HG03457 (cell line): ENCODE results near the gene DIPK1C.

Source experiments
- ATAC-seq: cut with Tn5 transposase; IDR thresholded peaks from one replicate; pipeline ENCODE4 v1.9.1; 2021; ENCODE audit warnings: moderate number of reproducible peaks; ENCODE audit not compliant: unreplicated experiment

DIPK1C gene

GRCh38 chr18:74486119-74486849 lies 29.2 kb upstream of the DIPK1C start:
- no peak for ATAC-seq

- ATAC-seq, result no peak
These were observed 25.6 kb upstream of the DIPK1C start for GRCh38 chr18:74482697-74483096.

GRCh38 chr18:74480149-74480651 lies 23.1 kb upstream of the DIPK1C start:
- ATAC-seq, result no peak

GRCh38 chr18:74479486-74480148 lies 22.5 kb upstream of the DIPK1C start:
- ATAC-seq, result no peak

- ATAC-seq, result no peak
These were observed 21.8 kb upstream of the DIPK1C start for GRCh38 chr18:74478880-74479279.

GRCh38 chr18:74478316-74478715 lies 21.2 kb upstream of the DIPK1C start:
- ATAC-seq, result no peak

DNA sequence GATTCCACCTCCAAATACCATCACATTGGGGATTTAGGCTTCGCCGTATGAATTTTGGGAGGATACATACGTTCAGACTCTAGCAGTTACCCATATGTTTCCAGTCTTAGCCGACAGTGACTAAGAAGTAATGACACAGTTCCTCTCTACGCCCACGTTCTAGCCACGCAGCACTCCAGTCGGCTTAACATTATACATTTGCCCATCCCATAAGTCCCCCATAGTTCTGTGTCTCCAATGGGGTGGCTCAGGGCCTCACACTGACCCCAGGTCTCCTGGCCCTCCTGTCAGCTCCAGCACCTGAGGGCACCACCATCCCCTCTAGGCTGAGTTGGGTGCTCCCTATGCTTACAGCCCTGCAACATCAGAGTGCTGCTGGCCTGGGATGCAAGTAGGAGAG lies 20.7 kb upstream of the DIPK1C start:
- no peak for ATAC-seq

DNA sequence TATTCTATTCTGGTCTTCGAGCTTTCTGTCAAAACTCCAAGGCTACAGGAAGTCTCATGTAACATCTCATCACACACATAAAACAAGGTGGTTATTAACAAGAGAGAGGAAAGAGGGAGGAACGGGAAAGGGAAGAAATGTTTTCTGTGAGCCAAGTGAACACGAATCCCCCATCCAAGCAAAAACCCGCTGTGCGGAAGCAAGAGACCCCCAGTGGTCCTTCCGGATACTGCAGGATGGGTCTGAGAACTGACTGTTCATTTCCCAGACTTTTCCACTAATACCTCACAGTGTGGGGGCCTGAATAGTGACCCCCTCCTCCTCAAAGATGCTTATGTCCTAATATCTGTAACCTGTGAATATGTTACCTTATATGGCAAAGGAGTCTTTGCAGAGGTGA lies 19.0 kb upstream of the DIPK1C start:
- ATAC-seq, result no peak

- no peak for ATAC-seq
These were observed 17.0 kb upstream of the DIPK1C start for GRCh38 chr18:74473976-74474640.

- ATAC-seq, result no peak
These were observed 15.2 kb upstream of the DIPK1C start for GRCh38 chr18:74472312-74472711.

GRCh38 chr18:74468547-74469061 lies 11.5 kb upstream of the DIPK1C start:
- no peak for ATAC-seq

GRCh38 chr18:74465775-74466174 lies 8.7 kb upstream of the DIPK1C start:
- no peak for ATAC-seq

DNA sequence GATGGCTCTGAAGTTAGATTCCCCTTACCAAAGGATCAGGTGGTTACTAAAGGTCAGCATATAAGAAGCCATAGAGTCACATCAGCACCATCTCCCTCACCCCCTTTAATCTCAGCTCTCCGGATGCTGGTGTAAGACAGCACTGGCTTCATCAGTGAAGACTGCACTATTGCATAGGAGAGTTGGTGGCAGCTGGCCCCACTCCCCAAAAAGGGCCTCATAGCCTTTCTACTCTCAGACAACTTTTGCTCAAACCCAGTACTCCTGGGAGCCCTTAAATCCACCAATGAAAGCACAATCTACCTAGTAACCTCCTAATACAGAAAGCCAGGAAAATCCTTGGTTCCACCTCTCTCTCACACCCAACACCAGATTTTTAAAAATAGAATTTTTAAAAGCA lies 6.9 kb upstream of the DIPK1C start:
- ATAC-seq, result no peak

GRCh38 chr18:74463254-74463653 lies 6.1 kb upstream of the DIPK1C start:
- ATAC-seq, result no peak

- ATAC-seq, result no peak
These were observed 3.7 kb upstream of the DIPK1C start for GRCh38 chr18:74460825-74461224.

- ATAC-seq, result no peak
These were observed 2.8 kb upstream of the DIPK1C start for GRCh38 chr18:74459889-74460288.

DNA sequence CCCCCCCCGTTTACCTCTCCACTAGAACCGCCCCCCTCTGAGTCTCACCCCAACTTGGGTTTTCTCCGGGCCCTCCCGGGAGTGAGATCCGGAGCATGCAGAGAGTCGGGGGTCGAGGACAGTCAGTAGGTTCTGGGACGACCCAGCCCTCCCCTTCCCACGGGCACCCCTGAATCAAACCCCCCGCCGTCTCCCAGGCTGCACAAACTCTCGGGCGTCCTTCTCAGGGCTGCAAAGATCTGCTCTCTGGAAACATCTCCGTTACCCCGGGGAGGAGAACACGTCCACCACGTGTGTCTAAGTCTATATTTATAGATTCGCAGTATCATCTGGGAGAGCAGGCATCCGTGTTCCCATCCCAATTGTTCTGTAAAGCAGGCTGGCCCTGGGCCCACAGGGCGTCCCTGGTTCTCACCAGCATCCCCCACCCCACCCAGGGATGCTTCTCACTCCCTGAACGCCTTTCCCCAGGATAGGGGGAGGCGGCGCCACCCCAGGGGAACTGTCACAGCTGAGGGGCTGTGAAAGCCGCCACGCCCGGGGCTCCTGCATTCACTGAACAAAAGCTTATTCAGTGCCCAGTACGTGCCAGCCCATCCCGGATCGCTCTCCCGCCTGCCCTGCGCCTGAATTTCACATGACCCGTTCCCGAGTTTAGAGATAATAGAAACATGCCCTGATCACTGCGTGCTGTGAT lies 765 bp upstream of the DIPK1C start:
- ATAC-seq, result no peak

- ATAC-seq, result no peak
These were observed 612 bp downstream of the DIPK1C start for GRCh38 chr18:74456349-74457042.

DNA sequence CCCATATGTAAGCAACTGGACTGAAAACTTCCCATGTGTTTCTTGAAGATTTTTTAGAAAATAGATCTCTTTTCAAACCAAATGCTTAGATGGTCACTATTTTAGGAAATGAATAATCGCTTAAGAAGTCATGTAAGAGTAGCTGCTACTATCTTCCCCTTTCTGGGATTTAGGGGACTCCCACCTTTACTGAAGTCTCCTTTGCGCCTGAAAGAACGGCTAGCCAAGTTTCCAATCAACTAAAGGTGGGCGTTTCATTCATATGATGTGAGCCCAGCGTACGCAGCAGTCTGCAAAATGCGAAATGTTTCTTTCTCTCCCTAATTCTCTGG lies 1.1 kb downstream of the DIPK1C start:
- ATAC-seq, result no peak

- ATAC-seq, result no peak
These were observed 1.7 kb downstream of the DIPK1C start for GRCh38 chr18:74455386-74455785.

DNA sequence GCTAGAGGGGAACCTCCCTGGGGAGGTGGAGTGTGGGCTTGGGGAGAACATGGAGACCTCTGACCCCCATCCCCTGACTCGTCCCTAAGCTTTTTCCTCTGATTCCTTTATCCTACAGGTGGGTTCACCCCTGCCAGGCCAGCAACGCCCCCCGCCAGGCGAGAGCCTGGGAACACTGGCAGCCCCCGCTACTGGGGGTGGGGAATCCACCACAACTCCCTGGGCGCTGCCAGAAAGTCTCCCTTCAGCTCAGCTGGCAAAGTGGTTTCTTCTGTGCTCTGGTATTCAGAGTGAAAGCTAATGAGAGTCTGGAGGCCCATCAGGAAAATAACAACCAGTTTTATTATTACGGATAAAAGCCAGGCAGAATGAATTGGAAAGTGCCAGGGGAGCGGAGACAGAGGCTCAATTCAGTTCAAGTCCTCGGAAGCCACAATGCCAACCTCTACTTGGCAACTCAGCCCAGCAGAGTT lies 2.8 kb downstream of the DIPK1C start:
- ATAC-seq, result no peak
